PC-9 (cell line): ENCODE results near the gene LYSMD1.

Experiments
- CTCF ChIP-seq: fragments of 200-600 bp; sonication (generic); conservative IDR thresholded peaks from 2 replicates; pipeline ENCODE4 v1.6.1; 2017; ENCODE audit warnings: mixed run types, antibody characterized with exemption, mild to moderate bottlenecking, moderate library complexity
- EZH2 ChIP-seq: fragments of 200-600 bp; sonication (generic); IDR thresholded peaks from 2 replicates; pipeline ENCODE4 v1.8.0; 2017; ENCODE audit warnings: antibody characterized with exemption, low read depth

GRCh38 chr1:151164732-151165280 is 896 bp downstream of the LYSMD1 start:
- TF ChIP-seq CTCF (no peak), EZH2 (no peak)
